Measurements from ENCODE around the gene RBM28. TPM values are rescaled to one million over a fixed set of nuclear protein-coding genes. Genes with fewer than 3 reads are reported as not detected.

Gene RBM28
- total RNA-seq, 2 donors from 2014 or later: 38.9 to 52.3 TPM

GRCh38 chr7:128381161-128381821 lies 37.6 kb upstream of the RBM28 start:
- no peaks in the 10 kb centered on the region for H3K36me3 Mint-ChIP-seq (ENCODE audit: insufficient read depth in 2 of 2)
- peak; percentile 30 to 57 for ATAC-seq (replicated peaks in 1 of 2)
- H3K4me1 Mint-ChIP-seq (ENCODE audit: low read depth): no peaks in the 10 kb centered on the region
- peak; percentile 50 to 59 for DNase-seq
- no peak overlapping the region for H3K27ac Mint-ChIP-seq
- no peak overlapping the region for H3K4me3 Mint-ChIP-seq
- no peaks in the 10 kb centered on the region for H3K27me3 Mint-ChIP-seq (ENCODE audit: low read depth)
- H3K9me3 Mint-ChIP-seq: no peaks in the 10 kb centered on the region

DNA sequence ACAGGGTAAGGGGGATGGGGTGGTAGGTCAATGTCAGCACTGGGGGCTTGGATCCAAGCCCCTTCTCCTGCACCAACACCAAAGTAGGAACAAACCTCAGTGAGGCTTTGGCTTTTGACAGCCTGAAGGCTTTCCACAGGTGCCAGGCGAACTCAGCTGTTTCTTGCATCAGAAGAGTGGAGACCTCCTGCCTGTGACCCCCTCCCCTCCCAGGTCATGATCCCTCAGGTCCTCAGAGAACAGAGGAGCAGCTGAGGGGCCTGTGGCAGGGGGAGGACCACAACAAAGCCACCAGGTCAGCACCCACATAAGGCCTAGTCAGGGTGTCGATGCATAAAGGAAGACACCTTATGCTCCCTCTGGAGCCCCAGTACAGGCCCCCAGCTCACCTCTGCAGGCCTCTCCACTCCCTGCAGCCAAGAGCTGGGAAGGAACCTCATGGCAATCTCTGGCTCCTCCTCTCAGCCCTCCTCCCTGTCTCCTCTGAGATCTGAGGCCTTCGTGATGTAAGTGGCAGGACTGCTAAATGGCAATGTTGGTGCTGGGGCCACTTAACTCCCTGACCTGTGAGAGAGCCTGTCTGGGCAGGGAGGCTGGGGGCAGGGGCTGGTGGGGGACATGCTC lies 36.9 kb upstream of the RBM28 start:
- ATAC-seq (replicated peaks in 1 of 2) (no peak), DNase-seq (no peak)
- no peaks in the 10 kb centered on the region for H3K4me1 Mint-ChIP-seq (ENCODE audit: low read depth)
- H3K36me3 Mint-ChIP-seq (ENCODE audit: insufficient read depth in 2 of 2): no peaks in the 10 kb centered on the region
- no peaks in the 10 kb centered on the region for H3K27me3 Mint-ChIP-seq (ENCODE audit: low read depth)
- no peak overlapping the region for H3K27ac Mint-ChIP-seq
- H3K4me3 Mint-ChIP-seq: no peak overlapping the region
- no peaks in the 10 kb centered on the region for H3K9me3 Mint-ChIP-seq

DNA sequence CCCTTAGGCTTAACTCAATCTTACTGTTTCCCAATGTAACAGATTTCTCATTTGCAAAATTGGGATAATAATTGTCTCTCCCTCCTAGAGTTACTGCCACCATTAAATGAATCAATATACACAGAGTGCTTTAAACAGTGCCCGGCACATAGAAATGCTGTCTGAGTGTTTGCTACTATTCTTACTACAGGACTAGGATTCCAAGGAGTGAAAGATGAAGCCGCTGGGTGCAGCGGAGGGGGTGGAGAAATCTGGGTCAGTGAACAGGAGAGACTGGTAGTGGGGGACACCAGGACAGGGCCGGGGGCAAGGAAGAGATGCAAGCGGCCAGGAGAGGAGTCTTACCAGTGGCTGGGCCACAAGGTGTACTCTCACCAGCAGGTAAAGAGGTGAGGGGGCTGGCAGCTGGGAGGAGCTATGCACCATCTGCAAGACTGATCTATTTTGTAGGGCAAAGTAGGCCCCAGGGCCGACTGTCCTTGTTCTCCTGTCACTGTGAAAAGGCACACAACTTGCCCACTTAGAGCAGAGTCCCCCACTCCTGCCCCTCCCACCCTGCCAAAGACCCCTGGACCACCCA lies 36.3 kb upstream of the RBM28 start:
- no peaks in the 10 kb centered on the region for H3K36me3 Mint-ChIP-seq (ENCODE audit: insufficient read depth in 2 of 2)
- no peak for ATAC-seq (replicated peaks in 1 of 2)

DNA sequence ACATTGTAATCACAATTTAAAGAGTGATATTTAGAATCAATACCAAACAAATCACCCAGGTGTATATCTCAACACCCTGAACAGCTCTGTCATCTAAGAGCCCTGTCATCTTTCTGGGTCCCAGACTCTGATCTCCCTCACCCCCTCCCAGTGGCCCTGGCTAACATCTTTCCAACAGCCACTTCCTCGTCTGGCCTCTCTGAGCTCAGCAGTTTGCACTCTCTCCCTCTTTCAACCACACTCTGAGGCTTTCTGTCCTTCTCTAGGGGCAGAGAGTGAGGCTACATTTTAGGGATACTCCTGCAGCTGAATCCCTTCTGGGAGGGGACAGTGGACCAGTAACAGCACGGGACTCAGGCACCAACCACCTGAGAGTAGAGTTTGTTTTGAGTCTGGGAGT lies 34.9 kb upstream of the RBM28 start:
- Mint-ChIP-seq H3K27me3 (ENCODE audit: low read depth) (no peaks in the 10 kb centered on the region), H3K4me3 (no peak overlapping the region), H3K36me3 (ENCODE audit: insufficient read depth in 2 of 2) (no peaks in the 10 kb centered on the region), H3K27ac (no peak overlapping the region), H3K4me1 (ENCODE audit: low read depth) (no peaks in the 10 kb centered on the region), H3K9me3 (no peaks in the 10 kb centered on the region)
- ATAC-seq (replicated peaks in 1 of 2): no peak
- DNase-seq: no peak

More for the DNA sequence above, 36.3 kb upstream of the RBM28 start:
- no peaks in the 10 kb centered on the region for H3K9me3 Mint-ChIP-seq
- no peak for DNase-seq
- no peaks in the 10 kb centered on the region for H3K27me3 Mint-ChIP-seq (ENCODE audit: low read depth)
- H3K4me3 Mint-ChIP-seq: no peak overlapping the region
- no peaks in the 10 kb centered on the region for H3K4me1 Mint-ChIP-seq (ENCODE audit: low read depth)
- H3K27ac Mint-ChIP-seq: no peak overlapping the region

GRCh38 chr7:128376077-128376476 lies 32.4 kb upstream of the RBM28 start:
- DNase-seq (no peak), ATAC-seq (replicated peaks in 1 of 2) (no peak)
- Mint-ChIP-seq H3K4me1 (ENCODE audit: low read depth) (no peaks in the 10 kb centered on the region), H3K27me3 (ENCODE audit: low read depth) (peaks cover 6% of the 10 kb centered on the region), H3K36me3 (ENCODE audit: insufficient read depth in 2 of 2) (no peaks in the 10 kb centered on the region), H3K4me3 (no peak overlapping the region), H3K9me3 (no peaks in the 10 kb centered on the region), H3K27ac (no peak overlapping the region)

GRCh38 chr7:128374041-128374440 lies 30.3 kb upstream of the RBM28 start:
- H3K4me1 Mint-ChIP-seq (ENCODE audit: low read depth): no peaks in the 10 kb centered on the region
- no peaks in the 10 kb centered on the region for H3K9me3 Mint-ChIP-seq
- H3K27me3 Mint-ChIP-seq (ENCODE audit: low read depth): peaks cover 16% of the 10 kb centered on the region
- no peak for DNase-seq
- H3K27ac Mint-ChIP-seq: no peak overlapping the region
- no peak for ATAC-seq (replicated peaks in 1 of 2)
- no peak overlapping the region for H3K4me3 Mint-ChIP-seq
- H3K36me3 Mint-ChIP-seq (ENCODE audit: insufficient read depth in 2 of 2): no peaks in the 10 kb centered on the region

GRCh38 chr7:128373606-128374005 lies 29.9 kb upstream of the RBM28 start:
- Mint-ChIP-seq H3K36me3 (ENCODE audit: insufficient read depth in 2 of 2) (no peaks in the 10 kb centered on the region), H3K27me3 (ENCODE audit: low read depth) (peaks cover 16% of the 10 kb centered on the region), H3K4me1 (ENCODE audit: low read depth) (no peaks in the 10 kb centered on the region), H3K27ac (no peak overlapping the region), H3K4me3 (no peak overlapping the region), H3K9me3 (no peaks in the 10 kb centered on the region)
- ATAC-seq (replicated peaks in 1 of 2): no peak
- DNase-seq: no peak

DNA sequence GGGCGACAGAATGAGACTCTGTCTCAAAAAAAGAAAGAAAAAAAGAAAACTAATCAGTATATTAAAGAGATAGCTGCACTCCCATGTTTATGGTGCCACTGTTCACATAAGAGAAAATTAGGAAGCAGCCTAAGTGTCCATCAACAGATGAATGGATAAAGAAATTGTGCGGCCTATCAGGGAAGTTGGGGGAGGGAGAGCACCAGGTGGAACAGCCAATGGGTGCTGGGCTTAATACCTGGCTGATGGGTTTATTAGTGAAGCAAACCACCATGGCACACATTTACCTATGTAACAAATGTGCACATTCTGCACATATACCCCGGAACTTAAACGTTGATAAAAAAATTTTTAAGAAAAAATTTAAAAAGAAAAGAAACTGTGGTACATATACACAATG lies 26.8 kb upstream of the RBM28 start:
- Mint-ChIP-seq H3K27ac (no peak overlapping the region), H3K36me3 (ENCODE audit: insufficient read depth in 2 of 2) (no peaks in the 10 kb centered on the region), H3K4me1 (ENCODE audit: low read depth) (no peaks in the 10 kb centered on the region), H3K9me3 (no peaks in the 10 kb centered on the region), H3K27me3 (ENCODE audit: low read depth) (peaks cover 39% of the 10 kb centered on the region), H3K4me3 (no peak overlapping the region)
- DNase-seq: no peak
- no peak for ATAC-seq (replicated peaks in 1 of 2)

DNA sequence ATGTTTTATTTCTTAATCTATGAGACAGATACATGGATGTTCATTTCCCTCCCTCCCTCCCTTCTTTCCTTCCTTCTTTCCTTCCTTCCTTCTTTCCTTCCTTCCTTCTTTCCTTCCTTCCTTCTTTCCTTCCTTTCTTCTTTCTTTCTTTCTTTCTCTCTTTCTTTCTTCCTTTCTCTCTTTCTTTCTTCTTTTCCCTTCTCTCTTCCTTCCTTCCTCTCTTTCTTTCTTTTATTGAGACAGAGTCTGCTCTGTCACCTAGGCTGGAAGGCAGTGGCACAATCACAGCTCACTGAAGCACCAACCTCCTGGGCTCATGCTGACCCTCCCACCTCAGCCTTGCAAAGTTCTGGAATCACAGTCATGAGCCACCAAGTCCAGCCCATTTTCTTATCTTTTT lies 23.3 kb upstream of the RBM28 start:
- no peak overlapping the region for H3K27ac Mint-ChIP-seq
- no peak overlapping the region for H3K4me3 Mint-ChIP-seq
- H3K27me3 Mint-ChIP-seq (ENCODE audit: low read depth): peaks cover 66% of the 10 kb centered on the region
- no peak for ATAC-seq (replicated peaks in 1 of 2)
- H3K36me3 Mint-ChIP-seq (ENCODE audit: insufficient read depth in 2 of 2): no peaks in the 10 kb centered on the region
- H3K4me1 Mint-ChIP-seq (ENCODE audit: low read depth): peaks cover 12% of the 10 kb centered on the region
- DNase-seq: no peak
- H3K9me3 Mint-ChIP-seq: no peaks in the 10 kb centered on the region

- H3K4me3 Mint-ChIP-seq: no peak overlapping the region
- DNase-seq (no peak), ATAC-seq (replicated peaks in 1 of 2) (no peak)
- H3K9me3 Mint-ChIP-seq: no peaks in the 10 kb centered on the region
- peaks cover 0 to 2% of the 10 kb centered on the region in 2 donors for H3K36me3 Mint-ChIP-seq (ENCODE audit: insufficient read depth in 2 of 2)
- peaks cover 16% of the 10 kb centered on the region for H3K4me1 Mint-ChIP-seq (ENCODE audit: low read depth)
- no peak overlapping the region for H3K27ac Mint-ChIP-seq
- peaks cover 65% of the 10 kb centered on the region for H3K27me3 Mint-ChIP-seq (ENCODE audit: low read depth)
Observed at GRCh38 chr7:128366300-128366699, 22.6 kb upstream of the RBM28 start.

DNA sequence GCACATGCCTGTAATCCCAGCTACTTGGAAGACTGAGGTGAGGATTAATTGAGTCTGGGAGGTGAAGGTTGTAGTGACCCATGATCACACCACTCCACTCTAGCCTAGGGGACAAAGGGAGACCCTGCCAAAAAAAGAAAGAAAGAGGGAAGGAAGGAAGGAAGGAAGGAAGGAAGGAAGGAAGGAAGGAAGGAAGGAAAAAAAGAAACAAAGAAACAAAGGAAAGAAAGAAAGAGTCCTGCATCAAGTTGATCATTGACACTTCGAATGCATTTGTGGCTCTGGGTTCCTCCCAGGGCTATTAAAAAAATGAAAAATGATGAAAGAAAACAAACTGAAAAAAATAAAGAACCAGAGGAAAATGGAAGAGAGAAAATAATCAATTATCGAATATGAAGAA lies 21.7 kb upstream of the RBM28 start:
- peaks cover 0 to 2% of the 10 kb centered on the region in 2 donors for H3K36me3 Mint-ChIP-seq (ENCODE audit: insufficient read depth in 2 of 2)
- ATAC-seq (replicated peaks in 1 of 2): no peak
- no peak overlapping the region for H3K27ac Mint-ChIP-seq
- peaks cover 65% of the 10 kb centered on the region for H3K27me3 Mint-ChIP-seq (ENCODE audit: low read depth)
- no peaks in the 10 kb centered on the region for H3K9me3 Mint-ChIP-seq
- H3K4me1 Mint-ChIP-seq (ENCODE audit: low read depth): peaks cover 23% of the 10 kb centered on the region
- H3K4me3 Mint-ChIP-seq: no peak overlapping the region
- DNase-seq: no peak

GRCh38 chr7:128364166-128364870 lies 20.6 kb upstream of the RBM28 start:
- H3K36me3 Mint-ChIP-seq (ENCODE audit: insufficient read depth in 2 of 2): peaks cover 0 to 2% of the 10 kb centered on the region in 2 donors
- H3K4me1 Mint-ChIP-seq (ENCODE audit: low read depth): peaks cover 23% of the 10 kb centered on the region
- H3K27me3 Mint-ChIP-seq (ENCODE audit: low read depth): peaks cover 62% of the 10 kb centered on the region
- no peak overlapping the region for H3K27ac Mint-ChIP-seq
- no peaks in the 10 kb centered on the region for H3K9me3 Mint-ChIP-seq
- DNase-seq (no peak), ATAC-seq (replicated peaks in 1 of 2) (no peak)
- no peak overlapping the region for H3K4me3 Mint-ChIP-seq

GRCh38 chr7:128363261-128363721 lies 19.6 kb upstream of the RBM28 start:
- peaks cover 23% of the 10 kb centered on the region for H3K4me1 Mint-ChIP-seq (ENCODE audit: low read depth)
- H3K36me3 Mint-ChIP-seq (ENCODE audit: insufficient read depth in 2 of 2): peaks cover 0 to 2% of the 10 kb centered on the region in 2 donors
- no peaks in the 10 kb centered on the region for H3K9me3 Mint-ChIP-seq
- DNase-seq: no peak
- H3K4me3 Mint-ChIP-seq: no peak overlapping the region
- H3K27ac Mint-ChIP-seq: no peak overlapping the region
- H3K27me3 Mint-ChIP-seq (ENCODE audit: low read depth): peaks cover 67% of the 10 kb centered on the region
- no peak for ATAC-seq (replicated peaks in 1 of 2)

Measured in activated T-cell treated with anti-CD3 and anti-CD28 coated beads, Interleukin-2, amount 50 U/mL, for 72 hours (primary cell).